Tibial nerve (tissue), 4 donors: ENCODE measurements around the gene DCLK2. TPM values are rescaled to one million over a fixed set of nuclear protein-coding genes. Genes with fewer than 3 reads are reported as not detected.

ENCODE experiments used
- DNase-seq, 2 donors: peaks; one replicate each; pipeline ENCODE4 v3.0.0-alpha.2; 2019; ENCODE audit warnings: low spot score in 2 of 2
- H3K27ac ChIP-seq, 4 donors: fragments of 200-600 bp; sonication (generic) in 3 of 4; one replicate each; pipeline ENCODE4 v1.5.1; 2017 to 2019; ENCODE audit warnings: mild to moderate bottlenecking in 1 of 4
- H3K27me3 ChIP-seq, 2 donors: fragments of 200-600 bp; sonication (generic) in 1 of 2; one replicate each; pipeline versions ENCODE4 v1.5.1 to v1.6.0; 2017 to 2019
- H3K36me3 ChIP-seq, 3 donors: fragments of 200-600 bp; sonication (generic); one replicate each; pipeline ENCODE4 v1.5.1; 2018 to 2019
- H3K4me1 ChIP-seq, 4 donors: fragments of 200-600 bp; sonication (generic) in 3 of 4; one replicate each; pipeline ENCODE4 v1.5.1; 2017 to 2019
- H3K4me3 ChIP-seq, 4 donors: fragments of 200-600 bp; sonication (generic) in 3 of 4; one replicate each; pipeline ENCODE4 v1.5.1; 2017 to 2019; ENCODE audit warnings: mild to moderate bottlenecking in 1 of 4, moderate library complexity in 1 of 4
- H3K9me3 ChIP-seq, 4 donors: fragments of 200-600 bp; sonication (generic) in 3 of 4; one replicate each; pipeline ENCODE4 v1.5.1; 2017 to 2019
- EP300 ChIP-seq, 2 donors: sonication (generic); formaldehyde crosslinking; IDR thresholded peaks; one replicate each; pipeline ENCODE4 v1.6.1; 2017; ENCODE audit warnings: antibody characterized with exemption in 2 of 2, mild to moderate bottlenecking in 1 of 2
- POLR2A ChIP-seq, 2 donors: fragments of 450-650 bp; IDR thresholded peaks; one replicate each; pipeline ENCODE4 v1.6.1; 2017; ENCODE audit warnings: antibody characterized with exemption in 2 of 2, mild to moderate bottlenecking in 2 of 2, moderate library complexity in 2 of 2
- WGBS, 2 donors: methylation state at CpG; one replicate each; pipeline ENCODE4 v1.1.5; 2018; 5-methylcytosine and 5-hydroxymethylcytosine counted together
- total RNA-seq, 4 donors: library from RNA; depleted of rRNA; stranded (reverse); fragments of >200 nt; gene quantifications; one replicate each; pipeline ENCODE4 v1.1.0, GENCODE V29; 2016
- TF ChIP-seq, protein P1 (sequence below), 5 experiments: fragments of 200-600 bp in 3 of 5; fragments of 450-650 bp in 2 of 5; sonication (generic) in 3 of 5; IDR thresholded peaks; one replicate each; pipeline ENCODE4 v1.5.1; 2016 to 2019; ENCODE audit warnings: antibody characterized with exemption in 5 of 5, mild to moderate bottlenecking in 3 of 5, moderate library complexity in 2 of 5

The DCLK2 gene
- total RNA-seq, 4 donors from 2014 or later = 9.8 to 15.6 (median 10.7) TPM

DNA sequence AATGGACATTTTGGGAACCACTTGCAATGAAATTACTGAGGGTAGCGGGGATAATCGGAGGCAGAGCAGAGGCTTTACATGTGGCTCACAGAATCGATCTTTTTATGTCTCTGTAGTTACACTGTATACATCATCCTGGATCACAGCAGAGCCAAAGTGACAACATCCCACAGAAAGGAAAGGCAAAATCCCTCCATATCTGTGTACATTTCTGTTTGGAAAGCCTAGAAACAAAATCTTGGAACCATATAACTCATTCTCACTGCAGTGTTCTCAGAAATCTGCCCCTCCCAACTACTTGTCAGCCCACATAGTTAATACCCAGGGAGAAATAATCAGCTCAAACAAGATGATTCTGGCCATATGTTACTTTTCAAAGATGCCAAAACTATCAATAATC, 211.6 kb downstream of the DCLK2 start:
- no peaks in the 10 kb centered on the region for H3K4me1 ChIP-seq
- no peak for DNase-seq
- H3K27ac ChIP-seq = no peak overlapping the region
- no peak for TF ChIP-seq EP300 (IDR thresholded peaks at IDR 0.05)
- no peak for TF ChIP-seq POLR2A (IDR thresholded peaks at IDR 0.05)
- TF ChIP-seq, protein P1, sequence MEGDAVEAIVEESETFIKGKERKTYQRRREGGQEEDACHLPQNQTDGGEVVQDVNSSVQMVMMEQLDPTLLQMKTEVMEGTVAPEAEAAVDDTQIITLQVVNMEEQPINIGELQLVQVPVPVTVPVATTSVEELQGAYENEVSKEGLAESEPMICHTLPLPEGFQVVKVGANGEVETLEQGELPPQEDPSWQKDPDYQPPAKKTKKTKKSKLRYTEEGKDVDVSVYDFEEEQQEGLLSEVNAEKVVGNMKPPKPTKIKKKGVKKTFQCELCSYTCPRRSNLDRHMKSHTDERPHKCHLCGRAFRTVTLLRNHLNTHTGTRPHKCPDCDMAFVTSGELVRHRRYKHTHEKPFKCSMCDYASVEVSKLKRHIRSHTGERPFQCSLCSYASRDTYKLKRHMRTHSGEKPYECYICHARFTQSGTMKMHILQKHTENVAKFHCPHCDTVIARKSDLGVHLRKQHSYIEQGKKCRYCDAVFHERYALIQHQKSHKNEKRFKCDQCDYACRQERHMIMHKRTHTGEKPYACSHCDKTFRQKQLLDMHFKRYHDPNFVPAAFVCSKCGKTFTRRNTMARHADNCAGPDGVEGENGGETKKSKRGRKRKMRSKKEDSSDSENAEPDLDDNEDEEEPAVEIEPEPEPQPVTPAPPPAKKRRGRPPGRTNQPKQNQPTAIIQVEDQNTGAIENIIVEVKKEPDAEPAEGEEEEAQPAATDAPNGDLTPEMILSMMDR (IDR thresholded peaks at IDR 0.05) = no peak
- H3K9me3 ChIP-seq = no peaks in the 10 kb centered on the region
- H3K27me3 ChIP-seq = no peaks in the 10 kb centered on the region
- no peaks in the 10 kb centered on the region for H3K36me3 ChIP-seq
- WGBS, 2 donors = 79 to 84% methylated on average over 3 of the region's 3 CpGs
- H3K4me3 ChIP-seq = no peak overlapping the region

DNA sequence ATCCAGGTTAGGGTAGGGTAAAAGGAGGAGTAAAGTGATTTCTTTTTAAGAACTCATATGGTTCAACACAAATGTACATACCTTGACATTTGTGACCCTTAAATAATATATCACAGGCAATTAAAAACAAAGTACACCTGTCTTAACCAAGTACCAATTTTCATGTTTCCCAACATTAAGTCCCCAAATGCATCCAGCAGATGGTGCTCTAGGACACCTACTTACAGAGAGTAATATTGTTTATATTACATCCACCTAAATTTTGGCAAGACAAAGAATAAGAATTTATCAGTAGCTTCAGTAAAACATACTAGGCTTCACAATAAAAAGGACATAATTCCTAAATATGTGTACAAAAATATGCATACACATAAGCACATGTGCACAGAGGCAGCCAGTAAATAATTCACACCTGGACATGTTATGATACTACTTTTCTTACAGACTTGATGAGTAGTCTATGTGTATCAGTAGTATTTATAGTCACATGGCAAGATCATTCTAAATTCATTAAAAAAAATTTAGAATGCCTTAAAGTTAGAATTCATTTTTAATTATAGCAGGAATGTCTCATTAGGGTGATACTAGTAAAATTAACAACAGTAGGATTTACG, 219.7 kb downstream of the DCLK2 start:
- Histone ChIP-seq H3K36me3 (no peaks in the 10 kb centered on the region), H3K4me1 (no peaks in the 10 kb centered on the region), H3K27me3 (no peaks in the 10 kb centered on the region), H3K4me3 (no peak overlapping the region), H3K9me3 (no peaks in the 10 kb centered on the region), H3K27ac (no peak overlapping the region)
- WGBS, 2 donors = 90 to 98% methylated on average over 1 of the region's 1 CpG
- TF ChIP-seq, protein P1 (IDR thresholded peaks at IDR 0.05) = peak; percentile 19 to 61 (median 29)
- TF ChIP-seq POLR2A (IDR thresholded peaks at IDR 0.05) = no peak
- DNase-seq = peak in 1 of 2 donors; percentile 67

DNA sequence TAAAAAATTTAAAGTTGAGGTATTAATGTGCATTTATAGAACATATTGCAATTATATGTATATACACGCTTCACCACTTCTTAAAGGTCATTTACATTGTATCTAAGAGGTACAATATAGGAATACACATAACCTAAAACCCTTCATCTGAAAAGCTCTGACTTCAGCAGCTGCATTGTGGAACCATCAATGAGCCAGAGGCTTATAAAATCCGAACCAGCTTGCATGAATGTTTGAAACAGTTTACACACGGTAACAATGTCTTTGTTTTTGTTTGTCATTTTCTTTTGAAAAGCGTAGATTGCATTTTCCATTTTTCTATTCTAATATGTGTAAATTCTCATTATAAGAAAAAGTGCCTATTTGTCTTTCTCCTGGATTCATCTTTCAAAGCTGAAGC, 221.6 kb downstream of the DCLK2 start:
- H3K9me3 ChIP-seq = no peaks in the 10 kb centered on the region
- TF ChIP-seq EP300 (IDR thresholded peaks at IDR 0.05) = no peak
- TF ChIP-seq, protein P1 (IDR thresholded peaks at IDR 0.05) = no peak
- TF ChIP-seq POLR2A (IDR thresholded peaks at IDR 0.05) = no peak
- H3K27ac ChIP-seq = no peak overlapping the region
- WGBS, 2 donors = 90 to 91% methylated on average over 4 of the region's 4 CpGs
- no peak for DNase-seq
- H3K27me3 ChIP-seq = no peaks in the 10 kb centered on the region
- H3K4me3 ChIP-seq = no peak overlapping the region
- H3K36me3 ChIP-seq = no peaks in the 10 kb centered on the region
- H3K4me1 ChIP-seq = no peaks in the 10 kb centered on the region

DNA sequence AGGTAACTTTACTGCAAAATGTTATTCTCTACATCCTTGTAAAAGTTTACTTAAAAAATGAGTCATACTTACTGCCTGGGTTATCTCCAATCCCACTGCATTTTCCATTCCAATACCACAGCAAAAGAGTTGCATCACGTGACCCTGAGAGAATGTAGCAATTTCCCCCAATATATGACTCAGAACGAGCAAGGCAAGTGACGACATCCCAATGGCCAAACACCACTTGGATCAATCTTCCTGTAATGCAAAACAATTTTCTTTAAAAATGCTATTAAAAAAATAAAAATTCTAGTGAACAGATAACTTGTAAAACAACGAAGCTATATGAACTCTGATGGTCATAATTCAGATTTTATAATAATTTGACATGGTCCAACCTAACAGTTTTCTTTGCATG, 224.3 kb downstream of the DCLK2 start:
- 70 to 73% methylated on average over 4 of the region's 4 CpGs for WGBS, 2 donors
- no peaks in the 10 kb centered on the region for H3K4me1 ChIP-seq

DNA sequence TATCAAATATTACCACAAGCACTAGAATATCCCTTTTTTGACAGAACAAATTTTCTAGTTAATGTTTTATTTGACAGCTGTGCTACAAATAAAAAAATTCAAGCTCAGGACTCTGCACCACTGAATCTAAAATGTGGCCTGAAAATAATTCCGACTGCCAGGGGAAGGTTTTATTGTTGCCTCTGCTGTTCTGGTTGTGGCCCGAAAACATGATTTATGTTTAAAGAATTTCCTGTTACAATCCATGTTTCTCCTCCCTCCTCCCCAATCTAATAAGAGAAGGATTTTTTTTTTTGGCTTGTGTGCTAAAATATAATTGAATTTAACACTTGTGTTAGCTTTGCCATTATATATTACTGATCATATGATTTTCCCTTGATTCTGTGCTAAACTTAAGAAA, 227.8 kb downstream of the DCLK2 start:
- 35 to 41% methylated on average over 2 of the region's 2 CpGs for WGBS, 2 donors
- Histone ChIP-seq H3K9me3 (no peaks in the 10 kb centered on the region), H3K27ac (no peak overlapping the region), H3K4me1 (no peaks in the 10 kb centered on the region), H3K4me3 (no peak overlapping the region), H3K27me3 (no peaks in the 10 kb centered on the region), H3K36me3 (peaks cover 0 to 8% (median 0%) of the 10 kb centered on the region in 3 donors)
- TF ChIP-seq EP300 (IDR thresholded peaks at IDR 0.05) (no peak), POLR2A (IDR thresholded peaks at IDR 0.05) (no peak)
- TF ChIP-seq, protein P1 (IDR thresholded peaks at IDR 0.05) = no peak
- no peak for DNase-seq

More for the DNA sequence above, 224.3 kb downstream of the DCLK2 start:
- no peak overlapping the region for H3K27ac ChIP-seq
- TF ChIP-seq EP300 (IDR thresholded peaks at IDR 0.05) (no peak), POLR2A (IDR thresholded peaks at IDR 0.05) (no peak)
- TF ChIP-seq, protein P1 (IDR thresholded peaks at IDR 0.05) = no peak
- no peaks in the 10 kb centered on the region for H3K27me3 ChIP-seq
- no peaks in the 10 kb centered on the region for H3K9me3 ChIP-seq
- no peak overlapping the region for H3K4me3 ChIP-seq
- H3K36me3 ChIP-seq = no peaks in the 10 kb centered on the region
- no peak for DNase-seq
